HG02870 (cell line): ENCODE data around the gene FBXO22.
"Not testable (repeated sequence)": the region's sequence is repeated elsewhere in the genome, so short reads cannot be mapped to it uniquely, and the experiment has no call there.

Source experiments
- ATAC-seq: cut with Tn5 transposase; IDR thresholded peaks from one replicate; pipeline ENCODE4 v1.9.1; 2021; ENCODE audit warnings: mild to moderate bottlenecking, moderate library complexity; ENCODE audit not compliant: unreplicated experiment

FBXO22 gene

GRCh38 chr15:75966073-75966472, 62.4 kb downstream of the FBXO22 start:
- ATAC-seq = no peak

DNA sequence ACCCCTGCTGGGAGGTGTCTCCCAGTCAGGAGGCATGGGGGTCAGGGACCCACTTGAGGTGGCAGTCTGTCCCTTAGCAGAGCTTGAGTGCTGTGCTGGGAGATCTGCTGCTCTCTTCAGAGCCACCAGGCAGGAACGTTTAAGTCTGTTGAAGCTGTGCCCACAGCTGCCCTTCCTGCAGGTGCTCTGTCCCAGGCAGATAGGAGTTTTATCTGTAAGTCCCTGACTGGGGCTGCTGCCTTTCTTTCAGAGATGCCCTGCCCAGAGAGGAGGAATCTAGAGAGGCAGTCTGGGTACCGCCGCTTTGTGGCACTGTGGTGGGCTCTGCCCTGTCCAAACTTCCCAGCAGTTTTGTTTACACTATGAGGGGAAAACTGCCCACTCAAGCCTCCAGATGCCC, 73.1 kb downstream of the FBXO22 start:
- ATAC-seq = not testable (repeated sequence)

DNA sequence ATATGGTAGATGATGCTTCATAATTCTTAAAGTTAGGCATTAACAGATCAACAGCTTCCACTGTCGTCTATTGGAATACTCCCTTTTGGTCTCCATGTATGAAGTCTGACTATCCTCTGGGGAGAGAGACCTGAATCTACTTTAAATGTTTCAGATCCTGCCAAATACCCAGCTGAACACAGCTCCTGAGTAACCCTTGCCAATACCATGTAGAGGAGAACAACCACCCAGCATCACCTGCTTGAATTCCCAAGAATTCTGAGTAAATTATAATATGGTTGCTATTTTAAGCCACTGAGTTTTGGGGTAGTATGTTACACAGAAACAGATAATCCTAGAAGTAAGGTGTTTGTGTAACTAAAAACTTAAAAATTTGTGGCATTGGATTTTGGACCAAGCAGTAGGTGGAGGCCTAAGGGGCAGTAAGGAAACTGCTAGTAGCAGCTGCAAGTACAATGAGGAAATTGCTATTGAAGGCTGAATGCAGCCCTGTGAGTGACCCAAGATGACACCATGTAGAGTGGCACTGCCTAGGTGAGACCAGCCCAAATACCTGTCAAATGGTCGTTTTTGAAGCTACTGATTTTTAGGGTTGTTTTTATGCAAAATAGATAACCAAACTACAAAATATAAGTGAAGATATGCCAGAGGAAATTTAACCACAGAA, 77.6 kb downstream of the FBXO22 start:
- ATAC-seq = no peak

- ATAC-seq = no peak
Measured at GRCh38 chr15:75982468-75982867, 78.8 kb downstream of the FBXO22 start.

- not testable (repeated sequence) for ATAC-seq
Measured at GRCh38 chr15:75984706-75985105, 81.0 kb downstream of the FBXO22 start.

- no peak for ATAC-seq
Measured at GRCh38 chr15:75985971-75986370, 82.3 kb downstream of the FBXO22 start.

DNA sequence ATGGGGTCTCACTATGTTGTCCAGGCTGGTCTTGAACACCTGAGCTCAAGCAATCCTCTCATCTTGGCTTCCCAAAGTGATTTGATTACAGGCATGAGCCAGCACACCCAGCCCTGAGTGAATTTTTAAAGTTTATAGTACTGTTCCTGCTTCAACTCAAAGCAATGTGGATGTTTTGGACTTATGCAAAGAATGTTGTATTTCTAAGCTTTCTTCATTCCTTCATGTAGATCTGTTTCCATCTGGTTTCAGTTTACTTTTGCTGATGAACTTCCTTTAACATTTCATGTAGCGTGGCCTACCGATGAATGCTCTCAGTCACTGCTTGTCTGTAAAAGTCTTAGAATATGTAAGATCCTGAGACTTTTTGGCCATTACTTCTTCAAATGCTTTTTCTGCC, 85.4 kb downstream of the FBXO22 start:
- no peak for ATAC-seq

GRCh38 chr15:75989875-75990274, 86.2 kb downstream of the FBXO22 start:
- ATAC-seq = no peak
